ACC112 (cell line): Measurements from ENCODE around the gene PRDM16.
A peak's percentile ranks its signal among the peaks of the same experiment; 100 is the strongest.

Experiments
- H2AFZ ChIP-seq: fragments of 200-600 bp; sonication (generic); one replicate; pipeline ENCODE4 v1.6.0; 2017; ENCODE audit warnings: antibody characterized with exemption, low read length; ENCODE audit not compliant: unreplicated experiment
- H3K27ac ChIP-seq: fragments of 200-600 bp; sonication (generic); 2 replicates; pipeline ENCODE4 v1.5.1; 2014; ENCODE audit warnings: low read depth, mild to moderate bottlenecking, antibody characterized with exemption, low read length, moderate library complexity
- H3K27me3 ChIP-seq: fragments of 200-600 bp; sonication (generic); 2 replicates; pipeline ENCODE4 v1.6.1; 2014; ENCODE audit warnings: mild to moderate bottlenecking, antibody characterized with exemption, low read length, moderate library complexity, mixed read lengths; ENCODE audit not compliant: insufficient read depth
- H3K36me3 ChIP-seq: fragments of 200-600 bp; sonication (generic); 2 replicates; pipeline ENCODE4 v1.6.1; 2016; ENCODE audit warnings: mild to moderate bottlenecking, antibody characterized with exemption, low read length, moderate library complexity, mixed read lengths; ENCODE audit not compliant: insufficient read depth
- H3K4me1 ChIP-seq: fragments of 200-600 bp; sonication (generic); one replicate; pipeline ENCODE4 v1.6.1; 2016; ENCODE audit warnings: low read length, mixed read lengths; ENCODE audit not compliant: insufficient read depth, unreplicated experiment, control insufficient read depth
- H3K4me3 ChIP-seq: fragments of 200-600 bp; sonication (generic); 2 replicates; pipeline ENCODE4 v1.5.1; 2014; ENCODE audit warnings: mild to moderate bottlenecking, low read depth, low read length
- H3K79me2 ChIP-seq: fragments of 200-600 bp; sonication (generic); one replicate; pipeline ENCODE4 v1.6.0; 2016; ENCODE audit warnings: low read length; ENCODE audit not compliant: control insufficient read depth, unreplicated experiment, insufficient read depth

Gene PRDM16

GRCh38 chr1:3312310-3312897 lies 243.4 kb downstream of the PRDM16 start:
- no peaks in the 10 kb centered on the region for H3K36me3 ChIP-seq
- H3K27me3 ChIP-seq: no peaks in the 10 kb centered on the region
- peak overlapping the region; percentile 96 for H3K27ac ChIP-seq
- no peaks in the 10 kb centered on the region for H3K79me2 ChIP-seq
- peak overlapping the region; percentile 62 for H2AFZ ChIP-seq
- H3K4me3 ChIP-seq: peak overlapping the region; percentile 21; the same call in 1 of the 2 replicates
- peaks cover 44% of the 10 kb centered on the region for H3K4me1 ChIP-seq

GRCh38 chr1:3312898-3313575 lies 244.0 kb downstream of the PRDM16 start:
- Histone ChIP-seq H3K36me3 (no peaks in the 10 kb centered on the region), H3K27ac (peak overlapping the region; percentile 96), H2AFZ (peak overlapping the region; percentile 62), H3K79me2 (no peaks in the 10 kb centered on the region), H3K4me1 (peaks cover 38% of the 10 kb centered on the region), H3K4me3 (peak overlapping the region; percentile 28), H3K27me3 (no peaks in the 10 kb centered on the region)

DNA sequence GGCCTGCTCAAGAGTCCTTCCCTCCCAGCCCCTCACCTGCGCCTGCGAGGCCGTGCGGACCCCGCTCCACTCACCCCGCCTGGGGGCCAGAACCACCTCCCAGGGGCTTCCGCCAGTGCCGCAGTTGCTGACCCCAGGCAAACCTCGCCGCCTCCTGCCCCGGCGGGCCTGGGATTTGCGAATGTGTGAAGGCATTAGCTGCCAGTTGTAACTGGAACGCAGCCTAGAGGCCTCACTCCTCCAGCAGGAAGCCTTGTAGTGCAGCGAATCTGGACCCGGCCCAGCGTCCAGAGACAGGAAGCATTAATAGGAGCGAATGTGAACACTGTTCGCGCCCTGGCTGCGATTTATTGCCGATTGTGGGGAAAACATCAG lies 244.6 kb downstream of the PRDM16 start:
- Histone ChIP-seq H3K27ac (peak overlapping the region; percentile 96), H3K79me2 (no peaks in the 10 kb centered on the region), H3K27me3 (no peaks in the 10 kb centered on the region), H3K4me1 (peaks cover 34% of the 10 kb centered on the region), H3K36me3 (no peaks in the 10 kb centered on the region), H2AFZ (peak overlapping the region; percentile 98), H3K4me3 (peak overlapping the region; percentile 28)

GRCh38 chr1:3314491-3315381 lies 245.7 kb downstream of the PRDM16 start:
- H3K4me1 ChIP-seq: peaks cover 34% of the 10 kb centered on the region
- peak overlapping the region; percentile 28; the same call in 1 of the 2 replicates for H3K4me3 ChIP-seq
- peak overlapping the region; percentile 98 for H2AFZ ChIP-seq
- H3K79me2 ChIP-seq: no peaks in the 10 kb centered on the region
- H3K36me3 ChIP-seq: no peaks in the 10 kb centered on the region
- H3K27me3 ChIP-seq: no peaks in the 10 kb centered on the region
- peak overlapping the region; percentile 96 for H3K27ac ChIP-seq

DNA sequence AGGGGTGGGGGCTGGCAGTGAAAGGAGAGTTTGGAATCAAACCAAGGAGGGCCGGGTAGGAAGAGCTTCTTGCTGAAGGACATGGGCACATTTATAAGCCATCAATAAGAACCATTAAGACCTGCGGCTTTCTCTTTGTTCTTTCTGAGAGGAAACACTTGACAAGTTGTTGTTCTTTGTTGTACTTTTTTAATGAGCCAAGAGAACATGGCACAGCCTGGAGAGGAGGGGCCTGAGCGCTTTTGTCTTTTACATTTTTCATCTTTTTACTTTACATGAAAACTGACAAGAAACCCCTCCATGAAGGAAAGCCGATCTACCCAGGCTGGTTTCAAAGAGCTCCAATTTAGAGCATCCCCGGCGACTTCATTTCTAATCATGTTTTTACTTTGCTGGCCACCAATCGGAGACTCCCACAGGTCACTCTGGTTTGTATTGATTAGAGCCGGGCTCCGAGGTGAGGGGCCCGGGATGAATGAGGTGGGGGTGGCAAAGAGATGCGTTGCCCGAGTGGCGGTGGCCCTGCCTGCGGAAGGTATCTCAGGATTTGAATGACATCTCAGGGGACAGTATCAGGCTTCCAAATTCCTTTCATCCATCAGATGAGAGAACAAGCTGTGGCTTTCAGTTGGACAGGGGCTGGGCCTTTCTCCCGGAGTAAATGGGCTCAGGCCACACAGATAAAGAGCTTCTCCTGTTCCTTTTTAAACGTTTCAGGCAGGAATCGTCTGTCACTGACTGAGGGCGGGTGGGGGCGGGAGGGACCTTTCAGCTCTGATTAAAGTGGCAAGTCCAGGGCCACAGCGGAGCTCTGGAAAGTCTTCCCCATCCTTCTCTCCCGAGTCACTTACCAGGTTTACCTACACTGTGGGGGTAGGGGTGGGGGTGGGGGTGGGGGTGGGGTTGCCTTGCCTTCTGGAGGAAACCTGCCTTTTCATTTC lies 246.7 kb downstream of the PRDM16 start:
- peaks cover 41% of the 10 kb centered on the region for H3K4me1 ChIP-seq
- H3K27ac ChIP-seq: no peak overlapping the region
- no peak overlapping the region for H3K4me3 ChIP-seq
- no peak overlapping the region for H2AFZ ChIP-seq
- no peaks in the 10 kb centered on the region for H3K79me2 ChIP-seq
- no peaks in the 10 kb centered on the region for H3K27me3 ChIP-seq
- no peaks in the 10 kb centered on the region for H3K36me3 ChIP-seq

- Histone ChIP-seq H2AFZ (no peak overlapping the region), H3K4me1 (peaks cover 42% of the 10 kb centered on the region), H3K4me3 (no peak overlapping the region), H3K27me3 (no peaks in the 10 kb centered on the region), H3K79me2 (no peaks in the 10 kb centered on the region), H3K36me3 (no peaks in the 10 kb centered on the region), H3K27ac (no peak overlapping the region)
Measured at GRCh38 chr1:3316340-3316943, 247.4 kb downstream of the PRDM16 start.

GRCh38 chr1:3317456-3317855 lies 248.5 kb downstream of the PRDM16 start:
- Histone ChIP-seq H3K79me2 (no peaks in the 10 kb centered on the region), H2AFZ (no peak overlapping the region), H3K27me3 (no peaks in the 10 kb centered on the region), H3K36me3 (no peaks in the 10 kb centered on the region), H3K27ac (no peak overlapping the region), H3K4me3 (no peak overlapping the region), H3K4me1 (peaks cover 37% of the 10 kb centered on the region)

DNA sequence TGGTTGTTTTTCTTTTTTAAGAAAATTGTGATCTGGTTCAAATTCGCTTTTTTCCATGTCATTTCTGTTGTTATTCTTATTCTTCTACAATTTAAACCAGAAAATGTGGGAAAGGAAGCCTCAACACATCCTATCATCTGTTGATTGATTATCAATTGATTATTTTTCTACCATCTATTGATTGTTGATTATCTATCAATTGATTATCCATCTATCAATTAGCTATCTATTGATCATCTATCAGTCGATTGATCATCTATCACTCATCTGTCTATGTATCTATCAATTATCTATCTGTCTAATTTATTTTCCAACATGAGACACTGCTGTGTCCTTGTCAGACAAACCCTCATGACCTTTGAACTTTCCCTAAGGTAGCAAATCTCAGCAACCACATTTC lies 249.3 kb downstream of the PRDM16 start:
- Histone ChIP-seq H2AFZ (no peak overlapping the region), H3K27me3 (no peaks in the 10 kb centered on the region), H3K79me2 (no peaks in the 10 kb centered on the region), H3K4me3 (no peak overlapping the region), H3K4me1 (peaks cover 30% of the 10 kb centered on the region), H3K36me3 (no peaks in the 10 kb centered on the region), H3K27ac (no peak overlapping the region)

GRCh38 chr1:3319874-3320245 lies 250.9 kb downstream of the PRDM16 start:
- Histone ChIP-seq H3K79me2 (no peaks in the 10 kb centered on the region), H2AFZ (no peak overlapping the region), H3K27me3 (no peaks in the 10 kb centered on the region), H3K36me3 (no peaks in the 10 kb centered on the region), H3K27ac (no peak overlapping the region), H3K4me1 (peaks cover 16% of the 10 kb centered on the region), H3K4me3 (no peak overlapping the region)
